ENCODE data around the gene PLEKHG1. TPM values are rescaled to one million over a fixed set of nuclear protein-coding genes. Genes with fewer than 3 reads are reported as not detected.

Gene PLEKHG1
- total RNA-seq, 2 donors from 2014 or later, result 8.4 to 29.3 TPM

GRCh38 chr6:150596439-150596838 is 3.2 kb upstream of the PLEKHG1 start:
- ATAC-seq (ENCODE audit: insufficient number of reproducible peaks, low FRiP score, low read depth) (no peak), DNase-seq (ENCODE audit: low spot score) (no peak)
- no peak overlapping the region for H3K4me3 ChIP-seq
- H3K36me3 ChIP-seq, result no peaks in the 10 kb centered on the region
- no peaks in the 10 kb centered on the region for H3K9me3 ChIP-seq
- H3K27ac ChIP-seq, result no peak overlapping the region
- H3K4me1 ChIP-seq (ENCODE audit: control insufficient read depth in 1 of 2, low read depth in 2 of 2), result peaks cover 6 to 11% of the 10 kb centered on the region in 2 donors
- no peaks in the 10 kb centered on the region for H3K27me3 ChIP-seq (replicated peaks; ENCODE audit: insufficient read depth)
- TF ChIP-seq CTCF (IDR thresholded peaks at IDR 0.05), result no peak

- TF ChIP-seq CTCF (IDR thresholded peaks at IDR 0.05), result no peak
- H3K4me3 ChIP-seq, result no peak overlapping the region
- H3K9me3 ChIP-seq, result no peaks in the 10 kb centered on the region
- no peaks in the 10 kb centered on the region for H3K36me3 ChIP-seq
- peaks cover 6 to 11% of the 10 kb centered on the region in 2 donors for H3K4me1 ChIP-seq (ENCODE audit: control insufficient read depth in 1 of 2, low read depth in 2 of 2)
- DNase-seq (ENCODE audit: low spot score) (no peak), ATAC-seq (ENCODE audit: insufficient number of reproducible peaks, low FRiP score, low read depth) (no peak)
- H3K27me3 ChIP-seq (replicated peaks; ENCODE audit: insufficient read depth), result no peaks in the 10 kb centered on the region
- no peak overlapping the region for H3K27ac ChIP-seq
Measured at GRCh38 chr6:150598401-150598800, 1.3 kb upstream of the PLEKHG1 start.

GRCh38 chr6:150598858-150599198 is 857 bp upstream of the PLEKHG1 start:
- H3K4me3 ChIP-seq, result no peak overlapping the region
- H3K4me1 ChIP-seq (ENCODE audit: control insufficient read depth in 1 of 2, low read depth in 2 of 2), result peaks cover 6 to 11% of the 10 kb centered on the region in 2 donors
- no peaks in the 10 kb centered on the region for H3K9me3 ChIP-seq
- no peak for TF ChIP-seq CTCF (IDR thresholded peaks at IDR 0.05)
- no peak overlapping the region for H3K27ac ChIP-seq
- DNase-seq (ENCODE audit: low spot score) (no peak), ATAC-seq (ENCODE audit: insufficient number of reproducible peaks, low FRiP score, low read depth) (no peak)
- no peaks in the 10 kb centered on the region for H3K36me3 ChIP-seq
- H3K27me3 ChIP-seq (replicated peaks; ENCODE audit: insufficient read depth), result no peaks in the 10 kb centered on the region

- Histone ChIP-seq H3K4me1 (ENCODE audit: control insufficient read depth in 1 of 2, low read depth in 2 of 2) (peaks cover 6 to 11% of the 10 kb centered on the region in 2 donors), H3K36me3 (no peaks in the 10 kb centered on the region), H3K4me3 (peak overlapping the region; percentile 94), H3K9me3 (no peaks in the 10 kb centered on the region), H3K27ac (peak overlapping the region; percentile 49 to 65), H3K27me3 (replicated peaks; ENCODE audit: insufficient read depth) (no peaks in the 10 kb centered on the region)
- no peak for DNase-seq (ENCODE audit: low spot score)
- no peak for ATAC-seq (ENCODE audit: insufficient number of reproducible peaks, low FRiP score, low read depth)
- TF ChIP-seq CTCF (IDR thresholded peaks at IDR 0.05), result no peak
Measured at GRCh38 chr6:150600010-150600300, 270 bp downstream of the PLEKHG1 start.

- Histone ChIP-seq H3K27me3 (replicated peaks; ENCODE audit: insufficient read depth) (no peaks in the 10 kb centered on the region), H3K36me3 (no peaks in the 10 kb centered on the region), H3K4me1 (ENCODE audit: control insufficient read depth in 1 of 2, low read depth in 2 of 2) (peaks cover 6 to 11% of the 10 kb centered on the region in 2 donors), H3K27ac (peak overlapping the region; percentile 49 to 65), H3K4me3 (peak overlapping the region; percentile 94), H3K9me3 (no peaks in the 10 kb centered on the region)
- peak; percentile 23 for DNase-seq (ENCODE audit: low spot score)
- peak; percentile 45 for ATAC-seq (ENCODE audit: insufficient number of reproducible peaks, low FRiP score, low read depth)
- TF ChIP-seq CTCF (IDR thresholded peaks at IDR 0.05), result peak; percentile 61
Measured at GRCh38 chr6:150600301-150601017, 774 bp downstream of the PLEKHG1 start.

Data from thoracic aorta (tissue), 2 donors.